Activated T-cell treated with anti-CD3 and anti-CD28 coated beads, Interleukin-2, amount 50 U/mL, for 4 hours (primary cell): ENCODE measurements around the gene RASAL2. TPM values are rescaled to one million over a fixed set of nuclear protein-coding genes. Genes with fewer than 3 reads are reported as not detected.
"Not testable (repeated sequence)": the region's sequence is repeated elsewhere in the genome, so short reads cannot be mapped to it uniquely, and the experiment has no call there.

ENCODE experiments used
- ATAC-seq, 2 donors: fragments of 200-7000 bp; cut with Tn5 transposase; one replicate each; pipeline ENCODE4 v1.10.0; 2021
- DNase-seq: peaks from one replicate; pipeline ENCODE4 v3.0.0-alpha.2; 2020
- H3K27me3 Mint-ChIP-seq: one replicate; pipeline ENCODE4 v1.8.0; 2021; ENCODE audit warnings: low read depth, mixed read lengths
- H3K36me3 Mint-ChIP-seq: one replicate; pipeline ENCODE4 v1.8.0; 2022; ENCODE audit warnings: mixed read lengths; ENCODE audit not compliant: insufficient read depth
- H3K4me1 Mint-ChIP-seq: one replicate; pipeline ENCODE4 v1.8.0; 2021; ENCODE audit warnings: low read depth, mixed read lengths
- H3K4me3 Mint-ChIP-seq: one replicate; pipeline ENCODE4 v1.8.0; 2021; ENCODE audit warnings: mild to moderate bottlenecking, moderate library complexity, mixed read lengths
- H3K9me3 Mint-ChIP-seq: one replicate; pipeline ENCODE4 v1.8.0; 2021; ENCODE audit warnings: mixed read lengths
- total RNA-seq, 3 donors: library from RNA; stranded (reverse); gene quantifications; one replicate each; pipeline ENCODE4 v1.2.1, GENCODE V29; 2021

RASAL2 gene
- total RNA-seq, 3 donors from 2014 or later = 0.03 to 0.15 (median 0.08) TPM

- no peaks in the 10 kb centered on the region for H3K9me3 Mint-ChIP-seq
- no peak overlapping the region for H3K4me3 Mint-ChIP-seq
- no peaks in the 10 kb centered on the region for H3K4me1 Mint-ChIP-seq
- no peaks in the 10 kb centered on the region for H3K27me3 Mint-ChIP-seq
- ATAC-seq (no peak), DNase-seq (no peak)
- no peaks in the 10 kb centered on the region for H3K36me3 Mint-ChIP-seq
These were observed 248.8 kb downstream of the RASAL2 start for GRCh38 chr1:178342745-178343144.

- no peaks in the 10 kb centered on the region for H3K27me3 Mint-ChIP-seq
- ATAC-seq (no peak), DNase-seq (no peak)
- no peaks in the 10 kb centered on the region for H3K9me3 Mint-ChIP-seq
- no peak overlapping the region for H3K4me3 Mint-ChIP-seq
- H3K36me3 Mint-ChIP-seq = no peaks in the 10 kb centered on the region
- H3K4me1 Mint-ChIP-seq = no peaks in the 10 kb centered on the region
These were observed 250.7 kb downstream of the RASAL2 start for GRCh38 chr1:178344513-178345091.

GRCh38 chr1:178345238-178345637 lies 251.3 kb downstream of the RASAL2 start:
- Mint-ChIP-seq H3K9me3 (no peaks in the 10 kb centered on the region), H3K4me1 (no peaks in the 10 kb centered on the region)

DNA sequence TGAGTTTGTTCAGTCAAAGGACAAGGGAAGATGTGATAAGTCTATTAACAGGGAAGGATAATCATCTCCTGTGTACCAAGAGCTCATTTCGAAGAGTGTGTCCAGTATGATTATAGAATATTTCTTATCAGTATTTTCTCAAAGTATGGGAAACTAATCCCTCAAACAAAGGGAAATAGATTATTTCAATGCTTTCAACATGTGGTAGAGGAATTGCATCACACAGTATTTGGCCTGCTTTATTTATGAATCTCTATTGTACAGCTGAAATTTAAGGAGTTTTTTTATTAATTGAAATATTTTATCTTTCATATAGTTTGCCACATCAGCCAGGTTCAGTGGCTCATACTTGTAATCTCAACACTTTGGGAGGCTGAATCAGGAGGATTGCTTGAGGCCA lies 251.9 kb downstream of the RASAL2 start:
- Mint-ChIP-seq H3K4me1 (no peaks in the 10 kb centered on the region), H3K4me3 (no peak overlapping the region), H3K27me3 (no peaks in the 10 kb centered on the region), H3K9me3 (no peaks in the 10 kb centered on the region), H3K36me3 (no peaks in the 10 kb centered on the region)
- DNase-seq (no peak), ATAC-seq (no peak)

More at GRCh38 chr1:178345238-178345637, 251.3 kb downstream of the RASAL2 start:
- H3K4me3 Mint-ChIP-seq = no peak overlapping the region
- H3K27me3 Mint-ChIP-seq = no peaks in the 10 kb centered on the region
- DNase-seq (no peak), ATAC-seq (no peak)
- H3K36me3 Mint-ChIP-seq = no peaks in the 10 kb centered on the region

DNA sequence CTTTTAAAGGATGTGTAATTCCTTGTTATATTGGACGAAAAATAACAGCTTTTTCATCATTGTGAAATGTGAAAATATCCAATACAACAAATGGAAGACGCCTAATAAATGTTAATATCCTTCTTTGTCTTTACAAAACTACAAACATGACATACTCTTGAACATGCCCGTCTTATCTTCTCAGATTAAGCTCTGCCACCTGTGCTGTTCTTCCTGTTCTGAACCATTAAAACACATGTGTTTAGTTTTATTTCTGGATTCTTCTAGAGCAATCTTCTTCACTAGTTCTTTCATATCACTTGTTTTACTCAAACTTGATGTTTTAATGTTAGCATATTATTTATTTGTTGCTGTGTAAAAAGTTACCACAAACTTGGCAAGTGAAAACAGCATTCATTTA lies 255.9 kb downstream of the RASAL2 start:
- Mint-ChIP-seq H3K36me3 (no peaks in the 10 kb centered on the region), H3K4me1 (no peaks in the 10 kb centered on the region), H3K27me3 (no peaks in the 10 kb centered on the region), H3K9me3 (peaks cover 8% of the 10 kb centered on the region), H3K4me3 (no peak overlapping the region)
- DNase-seq (no peak), ATAC-seq (no peak)

DNA sequence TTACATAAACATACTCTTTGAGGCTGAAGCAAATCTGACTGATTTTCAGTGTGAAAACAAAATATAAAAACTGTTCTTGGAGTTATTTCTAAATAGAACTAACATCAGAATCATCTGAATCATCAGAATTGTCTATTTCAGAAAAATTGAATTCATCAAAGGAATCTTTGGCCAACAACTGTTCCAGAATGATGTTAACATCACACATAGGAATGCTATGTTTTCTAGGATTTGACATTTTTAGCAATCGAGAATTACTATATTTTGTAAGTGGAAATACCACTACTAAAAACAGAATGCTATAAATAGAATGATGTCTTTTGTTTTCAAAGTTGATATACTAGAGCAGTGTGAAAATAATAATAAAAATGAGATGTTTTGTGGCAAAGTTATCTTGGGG lies 258.0 kb downstream of the RASAL2 start:
- not testable (repeated sequence) for H3K4me1 Mint-ChIP-seq, H3K4me3 Mint-ChIP-seq, H3K36me3 Mint-ChIP-seq, H3K27me3 Mint-ChIP-seq, H3K9me3 Mint-ChIP-seq, DNase-seq, ATAC-seq

DNA sequence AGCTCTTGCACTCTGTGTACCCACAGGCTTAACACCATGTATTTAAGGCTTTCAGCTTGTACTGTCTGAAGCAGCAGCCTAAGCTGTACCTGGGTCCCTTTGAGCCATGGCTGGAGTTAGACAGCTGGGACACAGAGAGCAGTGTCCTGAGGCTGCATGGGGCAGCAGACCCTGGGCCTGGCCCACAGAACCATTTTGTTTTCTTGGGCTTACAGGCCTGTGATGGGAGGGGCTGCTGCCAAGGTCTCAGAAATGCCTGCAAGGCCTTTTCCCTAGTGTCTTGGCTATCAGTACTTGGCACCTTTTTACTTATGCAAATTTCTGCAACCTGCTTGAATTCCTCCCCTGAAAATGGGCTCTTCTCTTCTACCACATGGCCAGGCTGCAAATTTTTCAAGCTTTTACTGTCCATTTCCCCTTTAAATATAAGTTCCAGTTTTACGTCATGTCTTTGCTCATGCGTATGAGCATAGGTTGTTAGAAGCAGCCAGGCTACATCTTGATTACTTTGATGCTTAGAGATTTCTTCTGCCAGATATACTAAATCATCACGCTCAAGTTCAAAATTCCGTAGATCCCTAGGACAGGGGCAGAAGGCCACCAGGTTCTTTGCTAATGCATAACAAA lies 259.0 kb downstream of the RASAL2 start:
- no peaks in the 10 kb centered on the region for H3K36me3 Mint-ChIP-seq
- H3K4me3 Mint-ChIP-seq = no peak overlapping the region
- H3K4me1 Mint-ChIP-seq = no peaks in the 10 kb centered on the region
- no peak for DNase-seq
- H3K27me3 Mint-ChIP-seq = no peaks in the 10 kb centered on the region
- H3K9me3 Mint-ChIP-seq = peaks cover 8% of the 10 kb centered on the region
- ATAC-seq = no peak

- H3K27me3 Mint-ChIP-seq = no peaks in the 10 kb centered on the region
- H3K4me1 Mint-ChIP-seq = no peaks in the 10 kb centered on the region
- ATAC-seq (no peak), DNase-seq (no peak)
- H3K9me3 Mint-ChIP-seq = peaks cover 8% of the 10 kb centered on the region
- H3K4me3 Mint-ChIP-seq = no peak overlapping the region
- H3K36me3 Mint-ChIP-seq = no peaks in the 10 kb centered on the region
These were observed 259.6 kb downstream of the RASAL2 start for GRCh38 chr1:178353524-178353923.

GRCh38 chr1:178354816-178355215 lies 260.9 kb downstream of the RASAL2 start:
- no peaks in the 10 kb centered on the region for H3K4me1 Mint-ChIP-seq
- no peak for DNase-seq
- H3K36me3 Mint-ChIP-seq = no peaks in the 10 kb centered on the region
- H3K9me3 Mint-ChIP-seq = peaks cover 8% of the 10 kb centered on the region
- no peak overlapping the region for H3K4me3 Mint-ChIP-seq
- no peak for ATAC-seq
- no peaks in the 10 kb centered on the region for H3K27me3 Mint-ChIP-seq

DNA sequence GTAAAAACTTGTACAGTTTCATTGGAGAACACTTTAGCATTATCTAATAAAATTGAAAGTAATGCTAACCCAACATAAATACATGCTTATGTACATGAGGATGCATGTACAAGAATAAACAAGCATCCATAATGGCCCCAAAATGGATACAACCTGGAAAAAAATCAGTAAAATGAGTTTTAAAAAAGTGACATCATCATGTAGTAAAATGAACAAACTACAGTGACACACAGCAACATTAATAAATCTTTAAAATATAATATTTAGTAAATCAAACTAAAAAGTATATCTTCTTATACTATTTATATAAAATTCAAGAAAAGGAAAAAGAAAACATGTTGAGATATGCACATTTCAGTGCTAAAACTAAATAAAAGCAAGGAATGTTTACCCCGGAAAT lies 262.4 kb downstream of the RASAL2 start:
- no peaks in the 10 kb centered on the region for H3K4me1 Mint-ChIP-seq
- H3K27me3 Mint-ChIP-seq = no peaks in the 10 kb centered on the region
- ATAC-seq = no peak
- H3K4me3 Mint-ChIP-seq = no peak overlapping the region
- H3K36me3 Mint-ChIP-seq = no peaks in the 10 kb centered on the region
- H3K9me3 Mint-ChIP-seq = peaks cover 8% of the 10 kb centered on the region
- DNase-seq = no peak

- Mint-ChIP-seq H3K36me3 (no peaks in the 10 kb centered on the region), H3K4me1 (no peaks in the 10 kb centered on the region), H3K27me3 (no peaks in the 10 kb centered on the region), H3K9me3 (peaks cover 2% of the 10 kb centered on the region), H3K4me3 (no peak overlapping the region)
- no peak for ATAC-seq
- DNase-seq = no peak
These were observed 264.6 kb downstream of the RASAL2 start for GRCh38 chr1:178358456-178358855.

DNA sequence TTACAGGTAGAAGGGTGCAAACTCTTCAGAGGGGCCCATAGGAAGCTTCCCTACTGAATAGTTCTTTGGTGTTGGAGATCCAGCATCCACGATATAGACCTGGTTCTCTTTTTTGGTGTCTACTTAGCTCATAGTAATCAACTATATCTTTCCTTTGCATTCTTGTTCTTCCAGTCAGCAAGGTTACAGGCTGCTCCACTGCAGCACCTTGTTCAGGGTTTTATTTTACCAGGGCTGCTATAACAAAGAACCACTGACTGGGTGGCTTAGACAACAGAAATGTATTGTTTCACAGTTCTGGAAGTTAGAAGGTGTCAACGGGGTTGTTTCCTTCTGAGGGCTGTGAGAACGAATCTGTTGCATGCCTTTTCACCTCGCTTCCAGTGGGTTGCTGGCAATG lies 266.5 kb downstream of the RASAL2 start:
- no peaks in the 10 kb centered on the region for H3K36me3 Mint-ChIP-seq
- no peak overlapping the region for H3K4me3 Mint-ChIP-seq
- H3K4me1 Mint-ChIP-seq = no peaks in the 10 kb centered on the region
- no peaks in the 10 kb centered on the region for H3K9me3 Mint-ChIP-seq
- no peaks in the 10 kb centered on the region for H3K27me3 Mint-ChIP-seq
- ATAC-seq (no peak), DNase-seq (no peak)

DNA sequence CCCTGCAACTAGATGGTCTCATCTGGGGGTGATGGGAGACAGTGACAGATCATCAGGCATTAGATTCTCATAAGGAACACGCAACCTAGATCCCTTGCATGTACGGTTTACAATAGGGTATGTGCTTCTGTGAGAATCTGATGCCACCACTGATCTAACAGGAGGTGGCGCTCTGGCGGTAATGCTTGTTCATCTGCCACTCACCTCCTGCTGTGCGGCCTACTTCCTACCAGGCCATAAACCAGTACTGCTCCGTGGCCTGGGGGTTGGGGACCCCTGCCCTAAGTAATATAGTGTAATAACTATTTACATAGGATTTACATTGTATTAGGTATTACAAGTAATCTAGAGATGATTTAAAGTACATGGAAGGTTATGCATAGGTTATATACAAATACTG lies 267.9 kb downstream of the RASAL2 start:
- Mint-ChIP-seq H3K4me3 (no peak overlapping the region), H3K9me3 (no peaks in the 10 kb centered on the region), H3K36me3 (no peaks in the 10 kb centered on the region), H3K4me1 (no peaks in the 10 kb centered on the region), H3K27me3 (no peaks in the 10 kb centered on the region)
- DNase-seq (no peak), ATAC-seq (no peak)

DNA sequence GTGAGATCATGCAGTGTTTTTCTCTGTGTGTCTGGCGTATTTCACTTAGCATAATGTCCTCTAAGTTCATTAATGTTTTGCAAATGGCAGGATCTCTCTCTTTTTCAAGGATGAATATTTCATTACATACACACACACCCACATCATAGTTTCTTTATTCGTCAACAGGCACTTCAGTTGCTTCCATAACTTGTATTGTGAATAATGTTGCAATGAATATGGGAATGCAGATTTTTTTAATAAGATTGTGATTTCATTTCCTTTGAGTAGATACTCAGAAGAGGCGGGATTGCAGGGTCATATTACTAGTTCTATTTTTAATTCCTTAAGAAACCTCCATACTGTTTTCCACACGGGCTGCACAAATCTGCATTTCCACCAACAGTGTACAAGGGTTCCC lies 268.8 kb downstream of the RASAL2 start:
- DNase-seq (no peak), ATAC-seq (no peak)
- no peaks in the 10 kb centered on the region for H3K27me3 Mint-ChIP-seq
- no peaks in the 10 kb centered on the region for H3K9me3 Mint-ChIP-seq
- no peaks in the 10 kb centered on the region for H3K4me1 Mint-ChIP-seq
- no peaks in the 10 kb centered on the region for H3K36me3 Mint-ChIP-seq
- H3K4me3 Mint-ChIP-seq = no peak overlapping the region

DNA sequence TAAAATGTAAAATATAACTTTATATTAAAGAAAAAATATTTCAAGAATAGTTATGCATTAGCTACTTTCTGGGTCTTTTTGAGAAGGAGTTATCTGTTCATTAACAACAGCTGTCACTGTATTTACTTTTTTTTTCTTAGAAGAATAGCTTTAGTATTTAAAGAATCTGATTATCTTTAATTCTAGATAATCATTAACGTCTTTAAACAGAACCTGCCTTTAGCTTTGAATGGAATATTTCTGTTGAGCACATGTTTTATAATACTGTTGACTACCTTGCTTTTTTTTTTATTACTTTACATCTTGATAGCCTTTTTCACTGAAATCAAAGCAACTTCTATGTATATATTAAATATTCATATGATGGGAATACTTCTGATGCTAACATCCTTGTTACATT lies 270.9 kb downstream of the RASAL2 start:
- Mint-ChIP-seq H3K9me3 (no peaks in the 10 kb centered on the region), H3K27me3 (no peaks in the 10 kb centered on the region), H3K36me3 (no peaks in the 10 kb centered on the region), H3K4me1 (no peaks in the 10 kb centered on the region), H3K4me3 (no peak overlapping the region)
- DNase-seq (no peak), ATAC-seq (no peak)
